Hepatic stellate cell (primary cell): ENCODE results near the gene FGFBP2.
"Not testable (repeated sequence)": the region's sequence is repeated elsewhere in the genome, so short reads cannot be mapped to it uniquely, and the experiment has no call there.

Experiments used
- DNase-seq: peaks from one replicate; pipeline ENCODE4 v3.0.0; 2011; ENCODE audit warnings: low spot score

The FGFBP2 gene

GRCh38 chr4:15930314-15930713 is 32.7 kb downstream of the FGFBP2 start:
- DNase-seq: no peak

GRCh38 chr4:15929540-15929939 is 33.4 kb downstream of the FGFBP2 start:
- DNase-seq: no peak

- DNase-seq: no peak
Measured at GRCh38 chr4:15928883-15929282, 34.1 kb downstream of the FGFBP2 start.

GRCh38 chr4:15926486-15926885 is 36.5 kb downstream of the FGFBP2 start:
- no peak for DNase-seq

GRCh38 chr4:15925830-15926229 is 37.1 kb downstream of the FGFBP2 start:
- no peak for DNase-seq

GRCh38 chr4:15921592-15921932 is 41.4 kb downstream of the FGFBP2 start:
- no peak for DNase-seq

- DNase-seq: peak; percentile 65
Measured at GRCh38 chr4:15920723-15921591, 42.0 kb downstream of the FGFBP2 start.

GRCh38 chr4:15918484-15919129 is 44.4 kb downstream of the FGFBP2 start:
- DNase-seq: no peak

- DNase-seq: no peak
Measured at GRCh38 chr4:15917297-15917696, 45.7 kb downstream of the FGFBP2 start.

GRCh38 chr4:15916358-15916757 is 46.6 kb downstream of the FGFBP2 start:
- DNase-seq: not testable (repeated sequence)

- no peak for DNase-seq
Measured at GRCh38 chr4:15914736-15915135, 48.2 kb downstream of the FGFBP2 start.

- DNase-seq: no peak
Measured at GRCh38 chr4:15914291-15914690, 48.7 kb downstream of the FGFBP2 start.

GRCh38 chr4:15913631-15913970 is 49.4 kb downstream of the FGFBP2 start:
- DNase-seq: peak; percentile 64

- no peak for DNase-seq
Measured at GRCh38 chr4:15912961-15913630, 49.9 kb downstream of the FGFBP2 start.

GRCh38 chr4:15912236-15912635 is 50.7 kb downstream of the FGFBP2 start:
- DNase-seq: no peak
